K562 (cell line): ENCODE measurements around the gene MB21D2.

Experiments used
- ARID2 ChIP-seq: fragments of 450-650 bp; IDR thresholded peaks from 2 replicates; pipeline ENCODE4 v1.6.1; 2017; ENCODE audit warnings: antibody characterized with exemption, mild to moderate bottlenecking
- SIN3A ChIP-seq, 2 experiments: fragments of 150-350 bp in 1 of 2; IDR thresholded peaks; 2 replicates each; pipeline ENCODE4 v1.6.1; 2011 to 2016; ENCODE audit warnings: borderline replicate concordance in 2 of 2, low read depth in 2 of 2, low read length in 2 of 2, mild to moderate bottlenecking in 2 of 2, moderate library complexity in 2 of 2; ENCODE audit not compliant: control insufficient read depth in 1 of 2

DNA sequence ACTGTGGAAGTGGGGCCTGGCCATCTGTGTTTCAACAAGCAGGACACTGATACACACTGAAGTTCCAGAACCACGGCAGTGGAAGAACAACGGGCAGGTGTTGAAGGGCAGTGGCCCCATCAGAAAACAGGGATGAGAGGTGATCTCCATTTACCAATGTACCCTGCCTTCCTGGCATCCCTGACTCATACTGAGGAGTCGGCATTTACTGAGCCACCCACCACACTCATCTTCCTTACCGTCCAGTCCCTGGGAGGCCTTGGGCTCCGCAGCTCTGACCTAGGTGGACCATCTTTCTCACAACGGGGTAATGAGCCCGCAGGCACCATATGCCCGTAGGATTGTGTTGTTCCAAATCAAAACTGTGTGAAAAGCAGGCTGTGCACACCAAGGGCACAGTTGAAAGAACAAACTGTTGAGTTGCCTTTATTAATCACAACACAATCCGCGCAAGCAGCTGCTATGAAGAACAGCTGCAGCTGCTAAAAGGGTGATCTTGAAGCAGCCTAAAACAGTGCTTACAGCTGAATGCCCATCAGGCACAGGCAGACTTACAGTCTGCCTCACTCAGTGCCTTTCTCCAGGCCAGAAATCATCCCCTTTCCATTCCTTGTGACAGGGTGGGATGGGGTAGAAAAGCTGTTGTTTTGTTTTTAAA, 12.9 kb downstream of the MB21D2 start:
- TF ChIP-seq SIN3A (IDR thresholded peaks at IDR 0.05; ENCODE audit: borderline replicate concordance in 2 of 2, control insufficient read depth in 1 of 2, low read depth in 2 of 2, low read length in 2 of 2) (no peak), ARID2 (no peak)
